COLO668 (cell line): ENCODE measurements around the gene CDH16.

Source experiments
- DNase-seq: peaks from one replicate; lab custom pipeline; 2025; ENCODE audit not compliant: unreplicated experiment; lab: John Stamatoyannopoulos, UW

CDH16 gene

DNA sequence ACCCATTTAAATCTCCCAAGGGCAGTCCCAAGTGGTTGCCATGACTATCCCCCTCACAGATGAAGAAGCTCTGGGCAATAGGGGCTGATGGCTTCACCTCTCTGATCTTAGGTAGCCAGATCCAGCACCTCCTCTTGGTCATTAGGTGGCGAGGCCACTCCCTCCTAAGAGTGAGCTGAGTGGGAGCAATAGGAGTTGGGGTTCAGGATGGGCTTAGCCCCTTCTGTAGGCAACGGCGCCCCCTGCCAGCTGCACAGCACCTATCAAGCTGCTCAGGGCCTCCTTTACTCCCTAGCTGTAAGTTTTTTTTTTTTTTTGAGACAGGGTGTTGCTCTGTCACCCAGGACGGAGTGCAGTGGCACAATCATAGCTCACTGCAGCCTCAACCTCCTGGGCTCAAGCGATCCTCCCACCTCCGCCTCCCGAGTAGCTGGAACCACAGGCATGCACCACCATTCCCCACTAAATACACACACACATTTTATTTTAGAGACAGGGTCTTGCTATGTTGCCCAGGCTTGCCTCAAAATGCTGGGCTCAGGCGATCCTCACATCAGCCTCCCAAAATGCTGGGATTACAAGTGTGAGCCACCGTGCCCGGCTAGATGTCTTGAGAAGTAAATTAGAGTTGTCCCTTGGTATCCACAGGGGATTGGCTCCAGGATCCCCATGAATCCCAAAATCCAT is 10.2 kb upstream of the CDH16 start:
- peak; percentile 28 for DNase-seq

DNA sequence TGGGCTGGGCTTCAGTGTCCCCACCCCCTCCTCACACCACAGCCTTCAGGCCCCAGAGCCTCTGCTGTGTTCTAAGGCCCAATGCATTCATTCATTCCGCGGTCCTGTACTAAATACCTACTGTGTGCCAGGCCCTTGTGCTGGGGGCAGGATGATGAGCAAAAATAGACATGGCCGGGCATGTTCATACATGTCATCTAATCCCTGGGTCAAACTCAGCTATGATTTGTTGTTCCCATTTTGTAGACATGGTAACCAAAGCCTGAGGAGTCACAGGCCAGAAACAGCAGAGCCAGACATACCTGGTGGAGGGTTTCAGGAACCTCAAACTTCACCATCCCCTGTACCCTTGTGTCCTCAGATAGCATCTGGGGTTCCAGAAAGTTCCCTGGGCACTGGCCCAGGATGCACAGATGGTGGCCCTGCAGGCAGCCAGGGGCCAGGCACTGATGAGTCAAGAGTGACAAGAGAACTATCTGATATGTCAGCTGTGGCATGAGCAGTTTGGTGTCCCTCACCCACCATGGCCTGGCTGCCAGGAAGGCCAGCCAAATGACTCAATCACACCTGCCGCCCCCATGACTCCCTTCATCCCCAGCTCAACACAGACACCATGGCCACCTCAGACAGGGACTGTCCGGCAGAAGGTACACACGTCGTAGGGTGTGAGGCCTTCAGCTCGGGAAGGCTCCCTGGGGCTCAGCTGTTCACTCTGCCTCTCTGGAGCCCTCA is 9.4 kb upstream of the CDH16 start:
- peak; percentile 9 for DNase-seq

DNA sequence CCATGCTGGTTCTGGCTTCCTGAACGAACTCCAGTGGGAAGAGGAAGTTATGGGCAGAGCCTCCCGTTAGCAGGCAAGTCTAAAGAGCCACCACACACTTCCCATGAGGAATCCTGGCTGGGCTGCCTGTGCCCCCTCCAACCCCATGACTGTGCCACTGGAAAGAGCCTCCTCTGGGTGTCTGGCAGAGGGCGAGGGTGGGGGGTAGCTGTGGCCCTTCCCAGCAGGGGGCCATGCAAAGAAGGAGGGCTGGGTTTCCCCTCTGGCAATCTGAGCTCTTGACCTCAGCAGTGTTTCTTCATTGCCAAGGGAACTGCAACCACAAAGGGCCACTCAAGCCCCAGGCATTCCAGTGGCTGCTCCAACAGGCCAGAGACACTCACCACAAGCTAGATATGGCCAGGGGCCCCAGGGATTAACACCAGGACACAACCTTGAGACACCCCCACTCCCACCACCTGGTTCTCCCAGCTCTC is 8.3 kb upstream of the CDH16 start:
- DNase-seq = peak; percentile 70

DNA sequence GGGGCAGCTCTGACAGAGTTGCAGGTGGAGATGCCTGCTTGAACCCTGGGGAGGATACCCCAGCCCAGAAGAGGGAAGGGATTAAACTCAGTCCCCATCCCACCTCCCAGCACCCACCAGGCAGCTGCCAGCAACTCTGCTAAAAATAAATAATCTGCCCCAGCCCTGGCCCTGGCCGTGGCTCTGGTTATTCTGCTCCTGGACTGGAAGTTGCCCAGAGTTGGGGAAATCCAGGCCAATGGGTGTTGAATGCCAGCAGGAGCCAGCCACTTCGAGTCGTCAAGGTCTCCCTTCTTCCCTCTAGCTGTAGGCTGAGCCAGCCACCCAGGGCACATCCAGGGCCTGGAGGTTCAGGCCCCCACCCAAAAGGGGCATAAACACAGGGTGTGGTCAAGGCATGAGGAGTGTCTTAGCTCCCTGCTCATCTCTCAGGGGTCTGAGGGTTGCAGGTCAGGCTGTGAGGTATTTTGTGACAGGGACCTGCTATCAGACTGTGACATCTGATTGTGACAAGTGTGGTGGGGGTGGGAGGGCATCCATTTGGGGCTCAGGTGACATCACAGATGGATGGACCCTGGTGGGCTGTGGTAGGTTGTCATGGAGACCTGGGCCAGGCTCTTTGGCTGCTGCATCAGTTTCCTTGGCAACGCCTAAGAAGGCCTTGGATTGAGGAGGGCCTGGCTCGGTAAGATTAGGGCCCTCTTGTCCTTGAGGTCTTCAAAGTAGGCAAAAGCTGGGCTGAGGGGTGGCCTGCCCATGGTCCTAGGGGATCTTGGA is 7.7 kb upstream of the CDH16 start:
- no peak for DNase-seq

DNA sequence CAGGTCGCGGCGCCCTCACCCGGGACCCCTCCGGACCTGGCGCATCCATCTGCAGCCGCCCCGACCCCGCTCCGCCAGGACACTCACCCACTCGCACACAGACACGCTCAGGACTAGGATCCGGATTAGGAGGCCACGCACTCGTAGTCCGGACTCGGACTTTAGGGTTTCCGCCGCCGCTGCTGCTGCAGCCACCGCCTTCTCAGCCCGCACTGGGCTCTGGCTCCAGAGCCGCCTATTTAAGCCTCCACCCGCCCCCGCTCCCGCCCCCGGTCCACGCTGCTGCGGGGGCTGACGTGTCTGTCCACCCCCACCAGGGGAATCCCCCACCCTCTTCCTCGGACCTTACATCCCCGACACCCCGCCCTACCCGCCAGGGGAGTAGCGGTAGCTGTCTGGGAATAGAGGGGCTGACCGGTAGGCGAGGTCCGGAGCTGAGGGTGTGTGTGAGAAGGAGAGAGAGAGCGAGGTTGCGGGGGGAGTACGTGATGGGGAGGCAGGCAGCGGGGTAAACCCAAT is 6.7 kb upstream of the CDH16 start, which contains the start of gene RRAD:
TSS of gene RRAD (minus strand) at position 214 of the 519 bp plus-strand sequence. CDS start 356 bp downstream, outside the sequence.
- no peak for DNase-seq

DNA sequence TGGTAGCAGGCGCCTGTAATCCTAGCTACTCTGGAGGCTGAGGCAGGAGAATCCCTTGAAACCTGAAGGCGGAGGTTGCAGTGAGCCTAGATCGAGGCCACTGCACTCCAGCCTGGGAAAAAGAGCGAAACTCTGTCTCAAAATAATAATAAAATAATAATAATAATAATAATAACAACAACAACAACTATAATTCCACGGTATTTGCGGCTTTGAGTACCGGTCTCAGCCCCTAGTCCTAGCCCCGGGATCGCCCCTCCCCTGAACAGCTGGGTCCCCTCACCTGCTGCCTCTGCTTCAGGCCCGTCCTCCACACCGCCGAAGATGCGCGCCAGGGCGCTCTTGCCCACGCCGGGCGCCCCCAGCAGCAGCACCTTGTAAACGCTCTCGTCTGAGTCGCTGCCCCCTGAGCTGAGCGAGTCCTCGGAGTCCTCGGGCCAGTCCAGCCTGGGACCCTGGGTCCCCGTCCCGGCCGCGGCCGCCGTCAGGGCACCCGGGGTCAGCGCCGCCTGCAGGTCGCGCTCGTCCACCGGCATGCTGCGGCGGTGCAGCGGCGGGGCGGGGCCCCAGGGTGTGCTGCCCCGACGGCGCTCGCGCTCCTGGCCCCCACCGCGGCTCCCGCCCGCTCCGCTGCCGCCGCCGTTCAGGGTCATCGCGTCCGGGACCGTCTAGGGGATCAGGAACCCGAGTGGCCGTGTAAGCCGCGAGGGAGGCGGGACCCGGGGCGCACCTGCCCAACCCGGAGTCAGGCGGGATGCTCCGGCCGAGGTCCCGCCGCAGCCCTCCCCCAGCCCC is 6.0 kb upstream of the CDH16 start:
- peak; percentile 35 for DNase-seq

DNA sequence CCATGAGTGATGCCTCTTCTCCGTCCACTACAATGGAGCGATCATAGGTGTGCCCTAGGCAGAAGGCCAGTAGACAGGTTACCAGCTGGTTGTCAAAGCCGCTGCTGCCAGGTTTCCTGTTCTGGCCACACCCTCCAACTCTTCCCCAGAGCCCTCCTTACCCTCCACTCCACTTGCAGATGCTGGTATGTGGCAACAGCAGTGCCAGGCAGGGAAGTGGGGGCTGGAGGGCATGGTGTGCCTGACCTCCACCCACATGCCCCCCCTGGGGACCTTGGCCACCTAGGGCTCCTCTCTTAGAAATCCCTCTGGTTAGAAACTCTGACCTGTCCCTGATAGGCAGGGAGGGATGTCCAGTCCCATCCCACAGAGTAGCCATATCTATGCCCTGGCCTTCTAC is 5.2 kb upstream of the CDH16 start:
- DNase-seq = peak; percentile 28

DNA sequence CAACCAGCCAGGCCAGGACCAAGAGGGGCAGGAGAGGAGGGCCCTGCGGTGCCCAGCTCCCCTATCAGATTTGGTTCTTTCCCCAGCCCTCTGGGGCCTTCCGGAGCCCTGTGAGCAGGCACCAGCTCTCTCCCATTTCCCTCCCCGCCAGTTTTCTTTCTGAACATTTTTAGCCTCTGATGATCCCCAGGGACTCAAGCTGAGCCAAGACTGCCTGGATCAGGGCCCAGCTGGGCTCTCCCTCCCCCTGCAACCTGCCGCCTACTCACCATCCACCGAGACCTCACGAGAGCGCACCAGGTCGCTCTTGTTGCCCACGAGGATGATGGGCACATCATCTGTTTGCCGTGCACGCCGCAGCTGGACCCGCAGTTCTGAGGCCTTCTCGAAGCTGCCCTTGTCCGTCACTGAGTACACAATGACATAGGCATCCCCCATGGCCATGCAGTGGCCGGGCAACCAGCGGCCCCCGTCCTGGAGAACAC is 4.6 kb upstream of the CDH16 start:
- no peak for DNase-seq

DNA sequence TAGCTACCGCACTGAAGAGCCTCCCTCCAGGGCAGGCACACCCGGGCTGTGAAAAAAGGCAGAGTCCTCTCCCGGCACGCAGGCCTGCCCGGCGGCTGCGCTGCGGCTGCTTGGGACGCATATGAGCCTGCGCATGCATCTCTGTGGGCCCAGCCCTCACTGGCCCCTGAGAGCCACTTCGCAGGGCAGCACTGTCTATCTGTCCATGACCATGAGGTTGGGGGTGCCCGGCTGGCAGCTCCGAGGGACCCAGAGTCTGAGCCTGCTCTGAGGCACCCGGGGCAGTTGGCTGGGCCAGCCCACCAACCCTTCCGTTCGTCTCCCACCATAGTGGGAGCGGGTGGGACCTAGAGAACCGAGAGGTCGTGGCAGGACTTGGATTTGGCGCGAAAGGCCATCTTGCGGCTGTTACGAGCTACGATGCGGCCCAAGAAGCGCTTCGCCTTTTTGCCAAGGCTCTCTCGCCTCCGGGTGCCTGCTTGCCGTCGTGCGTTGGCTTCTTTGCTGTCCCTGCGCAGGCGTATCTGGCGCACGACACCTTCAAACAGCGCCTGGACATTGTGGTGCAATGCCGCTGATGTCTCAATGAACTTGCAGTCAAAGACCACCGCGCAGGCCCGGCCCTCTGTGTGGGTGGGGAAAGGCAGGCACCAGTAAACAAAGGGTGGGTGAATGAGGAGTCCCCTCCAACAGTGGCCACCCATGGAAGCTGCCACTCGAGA is 3.2 kb upstream of the CDH16 start:
- no peak for DNase-seq

DNA sequence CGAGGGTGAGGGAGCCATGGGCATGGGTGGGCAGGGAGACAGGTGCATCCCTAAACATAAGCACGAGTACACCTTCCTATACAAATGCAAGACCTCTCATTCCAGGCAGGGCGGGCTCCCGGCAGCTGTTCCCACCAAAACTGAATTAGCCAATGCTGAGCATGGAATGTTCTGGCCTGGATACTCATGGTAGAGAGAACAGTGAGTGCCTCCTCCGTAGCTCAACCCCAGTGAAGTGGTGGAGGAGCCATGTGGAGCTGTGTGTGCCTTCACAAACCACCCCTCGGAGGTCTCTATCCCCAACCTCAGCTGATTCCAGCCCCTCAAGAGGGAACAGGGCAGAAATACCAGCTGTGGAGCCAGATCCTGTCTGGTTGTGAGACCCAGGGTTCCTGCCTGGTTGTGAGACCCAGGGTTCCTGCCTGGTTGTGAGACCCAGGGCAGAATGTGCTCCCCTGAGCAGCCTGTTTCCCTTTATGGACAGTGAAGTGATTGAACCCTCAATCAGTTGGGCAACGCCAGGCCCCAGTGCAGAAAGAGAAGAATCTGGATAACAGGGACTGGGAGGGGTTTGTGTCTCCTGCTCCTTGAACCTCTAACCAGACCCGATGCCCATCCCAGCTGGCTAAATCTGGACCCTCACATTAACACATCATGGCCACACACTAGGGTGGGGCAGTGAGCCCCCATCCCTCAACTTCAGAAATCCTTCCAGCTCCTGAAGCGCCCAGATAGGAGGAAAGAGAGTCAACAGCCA is 2.4 kb upstream of the CDH16 start:
- DNase-seq = no peak

DNA sequence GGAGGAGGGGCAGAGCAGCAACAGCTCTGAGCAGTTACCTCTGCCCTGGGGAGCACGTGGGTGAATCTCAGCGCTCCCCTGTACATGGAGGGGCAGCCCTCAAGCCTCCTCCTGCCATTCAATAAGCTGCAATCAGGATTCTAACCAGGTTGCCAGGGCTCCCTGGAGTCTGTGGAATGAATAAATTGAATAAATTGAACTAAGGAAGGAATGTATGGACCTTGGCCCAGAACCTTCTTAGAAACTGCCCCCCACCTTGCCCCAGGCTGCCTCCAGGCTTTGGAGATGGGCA is 1.6 kb upstream of the CDH16 start:
- no peak for DNase-seq

DNA sequence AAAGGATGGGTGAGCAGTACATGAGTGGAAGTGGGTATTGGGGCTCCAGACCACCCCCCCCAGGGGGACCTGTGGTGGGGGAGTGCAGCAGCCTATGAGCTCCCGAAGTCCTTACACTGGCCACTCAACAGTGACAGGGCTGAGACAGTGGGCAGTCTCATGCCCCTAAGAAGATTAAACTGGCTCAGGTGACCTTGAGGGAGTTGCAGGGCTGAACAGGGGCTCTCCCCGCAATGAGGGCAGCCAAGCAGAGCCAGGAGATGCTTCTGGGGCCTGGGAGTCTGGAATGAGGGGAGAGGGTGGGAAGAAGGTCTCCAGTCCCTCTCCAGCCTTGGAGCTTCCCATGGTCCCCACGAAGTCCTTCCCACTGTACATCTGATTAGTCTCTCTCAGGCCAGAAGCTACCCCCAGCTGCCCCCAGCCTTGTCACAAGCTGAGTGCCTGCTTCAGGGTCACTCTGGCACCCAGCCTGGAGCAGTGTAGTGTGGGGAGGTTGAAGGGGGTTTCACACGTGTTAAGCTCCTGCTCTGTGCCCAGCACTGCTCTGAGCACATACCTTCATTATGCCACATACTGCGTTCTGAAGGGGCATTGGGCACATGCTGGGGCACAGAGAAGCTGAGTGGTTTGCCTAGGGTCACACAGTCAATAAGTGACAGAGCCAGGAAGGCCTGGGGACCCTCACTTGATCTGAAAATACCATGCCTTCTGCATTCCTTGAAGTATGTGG is 1.0 kb upstream of the CDH16 start:
- DNase-seq = no peak

DNA sequence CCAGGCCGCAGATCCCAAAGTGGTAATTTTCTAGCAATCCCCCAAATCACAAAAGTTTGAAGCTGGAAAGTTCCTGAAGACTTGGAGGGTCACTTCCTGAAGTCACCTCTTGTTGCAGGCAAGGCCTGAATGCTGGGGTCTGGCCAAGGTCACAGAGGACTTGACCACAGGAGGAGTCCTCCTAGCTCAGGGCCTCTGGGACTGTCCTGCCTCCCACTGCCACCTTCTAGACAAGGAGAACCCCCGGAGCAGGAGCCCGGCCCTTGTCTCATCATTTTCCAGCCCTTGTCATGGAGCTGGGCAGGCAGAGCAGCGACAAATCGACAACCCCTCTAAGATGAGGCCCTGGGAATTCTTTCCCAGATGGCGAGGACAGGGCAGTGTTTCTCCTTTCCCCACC is 330 bp downstream of the CDH16 start:
- DNase-seq = no peak

DNA sequence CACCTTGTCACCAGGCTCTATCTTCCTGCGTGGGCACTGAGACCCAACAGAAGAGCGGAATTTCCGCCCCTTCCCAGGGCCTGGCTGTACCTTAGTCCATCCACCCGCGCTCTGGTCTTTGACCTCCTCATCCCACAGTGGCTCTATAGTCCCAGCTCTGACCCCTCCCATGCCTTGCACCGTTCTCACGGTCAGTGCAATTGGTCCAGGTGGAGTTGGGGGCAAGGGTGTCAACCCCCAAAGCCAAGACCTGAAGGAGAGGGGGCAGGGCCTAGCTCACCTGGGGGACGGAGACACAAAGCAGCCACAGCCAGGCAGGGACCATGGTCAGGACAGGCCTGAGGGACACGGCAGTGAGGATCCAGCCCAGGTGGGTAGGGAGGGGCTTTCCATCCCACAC is 944 bp downstream of the CDH16 start:
- no peak for DNase-seq

DNA sequence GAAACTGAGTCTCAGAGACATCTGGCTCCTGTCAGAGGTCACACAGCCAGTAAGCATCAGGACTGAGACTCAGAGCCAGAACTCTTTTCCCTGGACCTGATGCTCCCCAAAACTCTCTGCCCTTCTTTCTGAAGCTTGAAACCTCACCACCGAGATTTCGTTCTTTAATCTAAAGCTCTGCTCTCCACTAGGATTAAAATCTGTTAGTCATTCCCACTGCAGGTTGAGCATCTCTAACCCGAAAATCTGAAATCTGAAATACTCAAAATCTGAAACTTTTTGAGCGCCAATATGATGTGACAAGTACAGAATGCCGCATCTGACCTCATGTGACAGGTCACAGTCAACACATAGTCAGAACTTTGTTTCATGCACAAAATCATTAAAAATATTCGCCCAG is 2.2 kb downstream of the CDH16 start:
- no peak for DNase-seq

DNA sequence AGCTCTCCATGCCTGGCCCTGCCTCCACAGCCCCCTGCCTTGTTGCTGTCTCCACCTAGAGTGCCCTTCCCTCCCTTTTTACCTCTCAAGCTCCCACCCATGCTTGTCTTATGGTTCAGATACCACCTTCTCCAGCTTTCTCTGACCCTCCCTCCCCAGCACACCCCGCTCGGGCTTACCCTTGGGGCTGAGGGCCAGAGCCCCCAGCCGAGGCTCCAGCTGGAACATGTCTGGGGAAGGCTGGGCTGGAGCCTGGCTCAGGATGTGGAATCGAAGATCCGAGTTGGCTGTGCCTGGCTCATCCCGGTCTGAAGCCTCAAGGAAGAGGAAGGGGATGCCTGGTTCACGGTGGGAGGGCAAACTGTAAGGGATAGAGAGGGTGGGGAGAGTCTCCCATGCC is 3.6 kb downstream of the CDH16 start:
- DNase-seq = no peak

DNA sequence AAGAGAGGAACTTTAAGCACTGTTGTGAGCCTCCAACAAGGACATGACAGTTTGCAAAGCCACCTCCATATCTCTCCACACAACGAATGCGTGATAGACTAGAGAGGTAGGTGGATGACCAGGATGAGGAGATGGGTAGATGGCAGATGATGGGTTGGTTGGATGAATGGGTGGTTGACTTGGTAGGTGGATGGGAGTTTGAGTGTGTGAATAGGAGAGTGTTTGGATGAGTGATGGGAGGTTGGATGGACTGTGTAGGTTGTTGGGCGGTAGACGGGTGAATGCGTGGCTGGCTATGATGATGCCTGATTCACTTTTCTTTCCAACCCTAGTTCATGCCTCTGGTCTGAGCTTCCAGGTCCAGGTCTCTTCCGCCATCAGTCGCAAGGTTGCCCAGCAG is 4.1 kb downstream of the CDH16 start:
- no peak for DNase-seq

DNA sequence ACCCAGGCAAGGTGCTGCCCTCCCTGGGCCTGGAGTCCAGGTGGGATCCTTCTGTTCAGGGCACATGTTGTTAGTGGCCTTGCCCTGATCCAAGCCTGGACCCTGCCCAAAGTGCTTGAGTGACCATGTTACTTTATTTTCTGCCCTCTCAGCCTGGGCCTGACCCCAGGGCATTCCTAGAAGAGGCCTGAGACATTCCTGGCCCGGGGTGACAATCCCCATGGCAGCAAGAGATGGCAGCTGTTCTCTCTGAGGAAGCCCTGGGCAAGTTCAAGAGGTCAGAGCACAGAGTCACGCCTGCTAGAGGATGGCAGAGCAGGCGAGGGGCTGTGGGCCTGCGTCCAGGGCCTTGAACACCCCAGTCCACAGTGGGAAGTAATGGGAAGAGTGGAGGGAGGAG is 5.0 kb downstream of the CDH16 start:
- no peak for DNase-seq

DNA sequence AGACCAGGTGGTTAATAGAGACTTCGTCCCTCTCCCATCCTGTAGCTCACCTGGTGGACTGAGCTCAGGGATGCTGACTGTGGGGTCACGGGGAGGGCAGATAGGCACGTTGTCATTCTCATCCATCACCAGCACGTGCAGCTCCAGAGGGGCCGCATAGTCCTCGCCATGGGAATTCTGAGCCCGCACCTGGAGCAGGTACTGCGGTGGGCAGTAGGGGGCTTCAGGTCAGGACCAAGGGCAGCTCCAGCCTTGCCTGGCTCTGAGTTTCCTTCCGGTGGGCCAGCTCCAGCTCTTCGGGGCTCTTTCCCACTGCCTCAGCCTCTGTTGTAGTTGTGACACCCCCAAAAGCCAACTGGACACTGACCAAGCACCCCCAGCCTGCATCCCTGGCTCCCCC is 5.6 kb downstream of the CDH16 start:
- no peak for DNase-seq
